GM23338 (cell line): Measurements from ENCODE around the gene KLK10. TPM values are rescaled to one million over a fixed set of nuclear protein-coding genes. Genes with fewer than 3 reads are reported as not detected.

ENCODE experiments used
- ATAC-seq: fragments of 200-7000 bp; cut with Tn5 transposase; 3 replicates; pipeline ENCODE4 v1.9.1; 2020
- DNase-seq: peaks from one replicate; pipeline ENCODE4 v3.0.0-alpha.2; 2015; ENCODE audit warnings: low spot score
- H2AFZ ChIP-seq: fragments of 200-600 bp; sonication (generic); 2 replicates; pipeline ENCODE4 v1.8.0; 2016; ENCODE audit warnings: antibody characterized with exemption, mild to moderate bottlenecking, moderate library complexity
- H3F3A ChIP-seq: fragments of 200-600 bp; sonication (generic); replicated peaks from 2 replicates; pipeline ENCODE4 v1.8.0; 2017; ENCODE audit warnings: antibody characterized with exemption, mixed run types, low read depth
- H3K27ac ChIP-seq: fragments of 200-600 bp; sonication (generic); 2 replicates; pipeline ENCODE4 v1.6.1; 2016; ENCODE audit warnings: low read depth
- H3K27me3 ChIP-seq: fragments of 200-600 bp; sonication (generic); 2 replicates; pipeline ENCODE4 v1.8.0; 2016; ENCODE audit warnings: mild to moderate bottlenecking, mixed run types, moderate library complexity; ENCODE audit not compliant: insufficient read depth
- H3K36me3 ChIP-seq: fragments of 200-600 bp; sonication (generic); 2 replicates; pipeline ENCODE4 v1.8.0; 2016; ENCODE audit warnings: mild to moderate bottlenecking; ENCODE audit not compliant: insufficient read depth
- H3K4me1 ChIP-seq: fragments of 200-600 bp; sonication (generic); 2 replicates; pipeline ENCODE4 v1.8.0; 2016; ENCODE audit warnings: mild to moderate bottlenecking, moderate library complexity; ENCODE audit not compliant: insufficient read depth
- H3K4me2 ChIP-seq: fragments of 200-600 bp; sonication (generic); 2 replicates; pipeline ENCODE4 v1.7.1; 2017; ENCODE audit warnings: mixed run types
- H3K4me3 ChIP-seq: fragments of 200-600 bp; sonication (generic); 2 replicates; pipeline ENCODE4 v1.6.1; 2016; ENCODE audit warnings: mixed run types
- H3K79me2 ChIP-seq: fragments of 200-600 bp; sonication (generic); replicated peaks from 2 replicates; pipeline ENCODE4 v1.8.0; 2017; ENCODE audit warnings: mild to moderate bottlenecking; ENCODE audit not compliant: insufficient read depth
- H3K9me2 ChIP-seq: fragments of 200-600 bp; sonication (generic); 2 replicates; pipeline ENCODE4 v1.8.0; 2017; ENCODE audit not compliant: insufficient read depth
- H4K20me1 ChIP-seq: fragments of 200-600 bp; sonication (generic); replicated peaks from 2 replicates; pipeline ENCODE4 v1.8.0; 2017; ENCODE audit warnings: mild to moderate bottlenecking; ENCODE audit not compliant: insufficient read depth
- H3K27ac Mint-ChIP-seq: 2 replicates; pipeline ENCODE4 v1.8.0; 2020; ENCODE audit warnings: inconsistent platforms, mild to moderate bottlenecking, moderate library complexity, mixed read lengths
- H3K27me3 Mint-ChIP-seq: 3 replicates; pipeline ENCODE4 v1.8.0; 2022; ENCODE audit warnings: low read depth, mild to moderate bottlenecking, moderate library complexity, mixed read lengths, inconsistent platforms; ENCODE audit not compliant: insufficient read depth, poor library complexity
- H3K36me3 Mint-ChIP-seq: 3 replicates; pipeline ENCODE4 v1.8.0; 2021; ENCODE audit warnings: low read depth, mild to moderate bottlenecking, inconsistent platforms, moderate library complexity, mixed read lengths
- H3K4me1 Mint-ChIP-seq: 3 replicates; pipeline ENCODE4 v1.8.0; 2020; ENCODE audit warnings: mild to moderate bottlenecking, inconsistent platforms, mixed read lengths
- H3K4me3 Mint-ChIP-seq: 3 replicates; pipeline ENCODE4 v1.8.0; 2021; ENCODE audit warnings: moderate library complexity, mild to moderate bottlenecking, inconsistent platforms, mixed read lengths
- H3K9me3 Mint-ChIP-seq: 3 replicates; pipeline ENCODE4 v1.8.0; 2020; ENCODE audit warnings: moderate library complexity, mild to moderate bottlenecking, inconsistent platforms, mixed read lengths
- ETS1 ChIP-seq: IDR thresholded peaks from 2 replicates; pipeline ENCODE4 v1.6.1; 2016; ENCODE audit warnings: antibody characterized with exemption
- JUNB ChIP-seq: IDR thresholded peaks from one replicate; pipeline ENCODE4 v1.6.1; 2016; ENCODE audit warnings: antibody characterized with exemption; ENCODE audit not compliant: unreplicated experiment
- NANOG ChIP-seq: IDR thresholded peaks from 2 replicates; pipeline ENCODE4 v1.6.1; 2016; ENCODE audit warnings: antibody characterized with exemption, borderline replicate concordance
- REST ChIP-seq: IDR thresholded peaks from one replicate; pipeline ENCODE4 v1.6.1; 2018; ENCODE audit warnings: antibody characterized with exemption; ENCODE audit not compliant: unreplicated experiment
- ZNF331 ChIP-seq: fragments of 250-450 bp; sonication (Bioruptor Pico); IDR thresholded peaks from 2 replicates; pipeline ENCODE4 v1.5.0; 2020; ENCODE audit warnings: low read depth, mild to moderate bottlenecking, moderate library complexity
- ZNF462 ChIP-seq: fragments of 250-450 bp; sonication (Bioruptor Pico); IDR thresholded peaks from 2 replicates; pipeline ENCODE4 v1.5.0; 2020; ENCODE audit warnings: mild to moderate bottlenecking, moderate library complexity
- polyA plus RNA-seq: library from polyadenylated mRNA; unstranded; fragments of >200 nt; fragmentation: Nextera tagmentation; extraction: Ambion mirVana; gene quantifications from 2 replicates; pipeline ENCODE4 v1.2.1, GENCODE V29; 2016
- total RNA-seq: library from RNA; depleted of rRNA; stranded (reverse); fragments of >200 nt; shearing (Covaris generic); gene quantifications from 2 replicates; pipeline ENCODE4 v1.2.3, GENCODE V29; 2014

The KLK10 gene
- total and polyA plus RNA-seq, 2 experiments from 2014 or later = 6.1 to 6.6 TPM

- Histone ChIP-seq H3K9me2 (peaks cover 23% of the 10 kb centered on the region), H3K27ac (no peak overlapping the region), H2AFZ (no peak overlapping the region), H3K4me1 (peaks cover 11% of the 10 kb centered on the region; the same call in 1 of the 2 replicates), H3K27me3 (no peaks in the 10 kb centered on the region), H3F3A (no peaks in the 10 kb centered on the region), H3K79me2 (no peaks in the 10 kb centered on the region), H4K20me1 (no peaks in the 10 kb centered on the region), H3K36me3 (no peaks in the 10 kb centered on the region; the same call in 1 of the 2 replicates), H3K4me2 (no peak overlapping the region), H3K4me3 (no peak overlapping the region)
- Mint-ChIP-seq H3K36me3 (no peaks in the 10 kb centered on the region), H3K9me3 (no peaks in the 10 kb centered on the region; the same call in 1 of the 3 replicates), H3K27me3 (peaks cover 2% of the 10 kb centered on the region), H3K27ac (no peak overlapping the region), H3K4me1 (peaks cover 7% of the 10 kb centered on the region), H3K4me3 (peak overlapping the region; percentile 44)
- TF ChIP-seq ETS1 (no peak), REST (no peak), ZNF331 (no peak)
- DNase-seq (no peak), ATAC-seq (no peak)
Measured at GRCh38 chr19:51063664-51064063, 44.2 kb upstream of the KLK10 start.

- Histone ChIP-seq H3K27me3 (no peaks in the 10 kb centered on the region), H3K36me3 (no peaks in the 10 kb centered on the region; the same call in 1 of the 2 replicates), H3K79me2 (no peaks in the 10 kb centered on the region), H3K4me2 (no peak overlapping the region), H2AFZ (no peak overlapping the region), H3K4me1 (peaks cover 5% of the 10 kb centered on the region; the same call in 1 of the 2 replicates), H3K4me3 (no peak overlapping the region), H3K27ac (no peak overlapping the region), H3F3A (no peaks in the 10 kb centered on the region), H3K9me2 (peaks cover 9% of the 10 kb centered on the region; the same call in 1 of the 2 replicates), H4K20me1 (no peaks in the 10 kb centered on the region)
- Mint-ChIP-seq H3K4me3 (no peak overlapping the region), H3K4me1 (peaks cover 5% of the 10 kb centered on the region), H3K27ac (no peak overlapping the region), H3K27me3 (peaks cover 2% of the 10 kb centered on the region), H3K36me3 (no peaks in the 10 kb centered on the region), H3K9me3 (no peaks in the 10 kb centered on the region; the same call in 1 of the 3 replicates)
- ATAC-seq = no peak
- no peak for DNase-seq
- no peak for TF ChIP-seq ZNF462 (CRISPR knock-in tag)
- no peak for TF ChIP-seq NANOG
- no peak for TF ChIP-seq ETS1
- no peak for TF ChIP-seq JUNB
Measured at GRCh38 chr19:51060973-51061372, 41.5 kb upstream of the KLK10 start.
